H1 (cell line): Measurements from ENCODE around the gene CAP2. TPM values are rescaled to one million over a fixed set of nuclear protein-coding genes. Genes with fewer than 3 reads are reported as not detected.

Experiments used
- CREB1 ChIP-seq: IDR thresholded peaks from 2 replicates; pipeline ENCODE4 v1.6.1; 2012; ENCODE audit warnings: inconsistent platforms
- MAFK ChIP-seq: IDR thresholded peaks from 2 replicates; pipeline ENCODE4 v1.6.1; 2012; ENCODE audit warnings: low read depth, mild to moderate bottlenecking, improper control_type of control experiment, low read length
- SIRT6 ChIP-seq: IDR thresholded peaks from one replicate; pipeline ENCODE4 v1.7.1; 2012; ENCODE audit warnings: low read length, inconsistent platforms
- polyA plus RNA-seq, 7 experiments: library from polyadenylated mRNA; depleted of rRNA in 3 of 7; stranded (reverse) in 5 of 7; unstranded in 2 of 7; fragments of >200 nt in 5 of 7; fragments of 200-250 nt in 2 of 7; gene quantifications; 1 replicate in 5 of 7; 2 replicates in 1 of 7; 4 replicates in 1 of 7; pipeline versions ENCODE4 v1.2.1 to v1.2.3, GENCODE V29; 2011 to 2013; ENCODE audit warnings: missing spikeins in 2 of 7, mixed read lengths in 2 of 7
- total RNA-seq: library from RNA; stranded (reverse); fragmentation: NEBNext Ultra II Directional; extraction: Animal tissue kit (Norgen Biotek cat#: 25700); gene quantifications from 2 replicates; pipeline ENCODE4 v1.2.1, GENCODE V29; 2021

Gene CAP2
- total and polyA plus RNA-seq, 2 of the 8 experiments (the other 6 are each of a cell fraction or from before 2014, with no cell fraction given) = 7.2 to 10.0 TPM

- TF ChIP-seq SIRT6 (no peak), CREB1 (no peak), MAFK (no peak)
Measured at GRCh38 chr6:17536586-17536985, 143.2 kb downstream of the CAP2 start (continued).
